ENCODE data around the gene CEP112.

CEP112 gene

GRCh38 chr17:65864394-65864793 is 327.5 kb downstream of the CEP112 start:
- Mint-ChIP-seq H3K36me3 (ENCODE audit: low read depth) (peaks cover 11% of the 10 kb centered on the region), H3K27ac (no peak overlapping the region), H3K27me3 (ENCODE audit: low read depth) (no peaks in the 10 kb centered on the region), H3K9me3 (no peaks in the 10 kb centered on the region), H3K4me3 (no peak overlapping the region), H3K4me1 (no peaks in the 10 kb centered on the region)
- TF ChIP-seq CTCF (IDR thresholded peaks at IDR 0.05; ENCODE audit: unreplicated experiment in 3 of 3), result no peak

- no peaks in the 10 kb centered on the region for H3K27me3 Mint-ChIP-seq (ENCODE audit: low read depth)
- H3K4me1 Mint-ChIP-seq, result no peaks in the 10 kb centered on the region
- no peak for TF ChIP-seq CTCF (IDR thresholded peaks at IDR 0.05; ENCODE audit: unreplicated experiment in 3 of 3)
These were observed 334.2 kb downstream of the CEP112 start for GRCh38 chr17:65857718-65858117.

GRCh38 chr17:65856865-65857264 is 335.1 kb downstream of the CEP112 start:
- H3K36me3 Mint-ChIP-seq (ENCODE audit: low read depth), result no peaks in the 10 kb centered on the region
- H3K9me3 Mint-ChIP-seq, result no peaks in the 10 kb centered on the region
- TF ChIP-seq CTCF (IDR thresholded peaks at IDR 0.05; ENCODE audit: unreplicated experiment in 3 of 3), result no peak
- H3K4me3 Mint-ChIP-seq, result no peak overlapping the region
- no peak overlapping the region for H3K27ac Mint-ChIP-seq
- no peaks in the 10 kb centered on the region for H3K27me3 Mint-ChIP-seq (ENCODE audit: low read depth)
- H3K4me1 Mint-ChIP-seq, result no peaks in the 10 kb centered on the region

More at GRCh38 chr17:65857718-65858117, 334.2 kb downstream of the CEP112 start:
- H3K9me3 Mint-ChIP-seq, result no peaks in the 10 kb centered on the region
- H3K27ac Mint-ChIP-seq, result no peak overlapping the region
- H3K4me3 Mint-ChIP-seq, result no peak overlapping the region
- H3K36me3 Mint-ChIP-seq (ENCODE audit: low read depth), result no peaks in the 10 kb centered on the region

GRCh38 chr17:65855675-65856074 is 336.3 kb downstream of the CEP112 start:
- Mint-ChIP-seq H3K4me3 (no peak overlapping the region), H3K27ac (no peak overlapping the region), H3K9me3 (no peaks in the 10 kb centered on the region), H3K27me3 (ENCODE audit: low read depth) (no peaks in the 10 kb centered on the region), H3K36me3 (ENCODE audit: low read depth) (peaks cover 2% of the 10 kb centered on the region), H3K4me1 (no peaks in the 10 kb centered on the region)
- no peak for TF ChIP-seq CTCF (IDR thresholded peaks at IDR 0.05; ENCODE audit: unreplicated experiment in 3 of 3)

- H3K9me3 Mint-ChIP-seq, result no peaks in the 10 kb centered on the region
- no peak for TF ChIP-seq CTCF (IDR thresholded peaks at IDR 0.05; ENCODE audit: unreplicated experiment in 3 of 3)
- peaks cover 6% of the 10 kb centered on the region for H3K36me3 Mint-ChIP-seq (ENCODE audit: low read depth)
- no peak overlapping the region for H3K27ac Mint-ChIP-seq
- H3K27me3 Mint-ChIP-seq (ENCODE audit: low read depth), result no peaks in the 10 kb centered on the region
- H3K4me1 Mint-ChIP-seq, result no peaks in the 10 kb centered on the region
- no peak overlapping the region for H3K4me3 Mint-ChIP-seq
These were observed 336.7 kb downstream of the CEP112 start for GRCh38 chr17:65855245-65855644.

- no peak overlapping the region for H3K4me3 Mint-ChIP-seq
- TF ChIP-seq CTCF (IDR thresholded peaks at IDR 0.05; ENCODE audit: unreplicated experiment in 3 of 3), result no peak
These were observed 338.1 kb downstream of the CEP112 start for GRCh38 chr17:65853816-65854215.

More at GRCh38 chr17:65853816-65854215, 338.1 kb downstream of the CEP112 start:
- Mint-ChIP-seq H3K9me3 (no peaks in the 10 kb centered on the region), H3K4me1 (no peaks in the 10 kb centered on the region), H3K27me3 (ENCODE audit: low read depth) (no peaks in the 10 kb centered on the region), H3K27ac (no peak overlapping the region), H3K36me3 (ENCODE audit: low read depth) (peaks cover 8% of the 10 kb centered on the region)
